ENCODE data around the gene SP3. TPM values are rescaled to one million over a fixed set of nuclear protein-coding genes. Genes with fewer than 3 reads are reported as not detected.

SP3 gene
- total and polyA plus RNA-seq, 4 donors, result 14.5 to 183 (median 55.2) TPM

GRCh38 chr2:173963323-173963816, 1.8 kb downstream of the SP3 start:
- H3K9me3 ChIP-seq (ENCODE audit: control insufficient read depth in 4 of 4, insufficient read depth in 3 of 4, low read length in 3 of 4), result peaks cover 0 to 3% (median under 1%) of the 10 kb centered on the region in 4 donors

GRCh38 chr2:173962583-173963110, 2.5 kb downstream of the SP3 start:
- peaks cover 0 to 32% (median 10%) of the 10 kb centered on the region in 5 donors for H3K4me1 ChIP-seq (ENCODE audit: control insufficient read depth in 5 of 5, insufficient read depth in 5 of 5, low read length in 5 of 5)
- H3K36me3 ChIP-seq (ENCODE audit: control insufficient read depth in 4 of 4, insufficient read depth in 4 of 4, low read length in 4 of 4), result peaks cover 0 to 11% (median 5%) of the 10 kb centered on the region in 4 donors
- peak overlapping the region in 1 of 2 donors; percentile 89 for H3K9ac ChIP-seq (ENCODE audit: insufficient read depth in 1 of 2, low read length in 2 of 2)
- no peak for ATAC-seq (ENCODE audit: insufficient read depth, low FRiP score)
- H3K27me3 ChIP-seq (ENCODE audit: control insufficient read depth in 3 of 3, insufficient read depth in 3 of 3, low read length in 2 of 3), result no peaks in the 10 kb centered on the region
- H3K4me3 ChIP-seq, result no peak overlapping the region
- peak overlapping the region in 1 of 2 donors; percentile 100 for H3K27ac ChIP-seq (ENCODE audit: low read depth in 1 of 2, low read length in 1 of 2)
- H3K9me3 ChIP-seq (ENCODE audit: control insufficient read depth in 4 of 4, insufficient read depth in 3 of 4, low read length in 3 of 4), result peaks cover 0 to 3% (median under 1%) of the 10 kb centered on the region in 4 donors
- DNase-seq, result peak in 2 of 3 donors; percentile 15 to 33
- WGBS, 2 donors, result 22% methylated on average over 4 of the region's 4 CpGs
- no peak for TF ChIP-seq CTCF (IDR thresholded peaks at IDR 0.05; ENCODE audit: control extremely low read depth, extremely low read depth)

More at GRCh38 chr2:173963323-173963816, 1.8 kb downstream of the SP3 start:
- ATAC-seq (ENCODE audit: insufficient read depth, low FRiP score) (no peak), DNase-seq (peak; percentile 74 to 90 (median 87))
- Histone ChIP-seq H3K4me3 (peak overlapping the region; percentile 85), H3K9ac (ENCODE audit: insufficient read depth in 1 of 2, low read length in 2 of 2) (peak overlapping the region in 1 of 2 donors; percentile 89), H3K27me3 (ENCODE audit: control insufficient read depth in 3 of 3, insufficient read depth in 3 of 3, low read length in 2 of 3) (no peaks in the 10 kb centered on the region), H3K4me1 (ENCODE audit: control insufficient read depth in 5 of 5, insufficient read depth in 5 of 5, low read length in 5 of 5) (peaks cover 0 to 28% (median 10%) of the 10 kb centered on the region in 5 donors), H3K27ac (ENCODE audit: low read depth in 1 of 2, low read length in 1 of 2) (peak overlapping the region; percentile 100), H3K36me3 (ENCODE audit: control insufficient read depth in 4 of 4, insufficient read depth in 4 of 4, low read length in 4 of 4) (peaks cover 0 to 11% (median 5%) of the 10 kb centered on the region in 4 donors)
- no peak for TF ChIP-seq CTCF (IDR thresholded peaks at IDR 0.05; ENCODE audit: control extremely low read depth, extremely low read depth)
- WGBS, 2 donors, result 0 to 1% methylated on average over 42 to 44 of the region's 44 CpGs

- peaks cover 0 to 38% (median 11%) of the 10 kb centered on the region in 5 donors for H3K4me1 ChIP-seq (ENCODE audit: control insufficient read depth in 5 of 5, insufficient read depth in 5 of 5, low read length in 5 of 5)
- H3K27ac ChIP-seq (ENCODE audit: low read depth in 1 of 2, low read length in 1 of 2), result no peak overlapping the region
- no peaks in the 10 kb centered on the region for H3K27me3 ChIP-seq (ENCODE audit: control insufficient read depth in 3 of 3, insufficient read depth in 3 of 3, low read length in 2 of 3)
- H3K9ac ChIP-seq (ENCODE audit: insufficient read depth in 1 of 2, low read length in 2 of 2), result peak overlapping the region in 1 of 2 donors; percentile 89
- no peak overlapping the region for H3K4me3 ChIP-seq
- no peak for TF ChIP-seq CTCF (IDR thresholded peaks at IDR 0.05; ENCODE audit: control extremely low read depth, extremely low read depth)
- peaks cover 0 to 11% (median 5%) of the 10 kb centered on the region in 4 donors for H3K36me3 ChIP-seq (ENCODE audit: control insufficient read depth in 4 of 4, insufficient read depth in 4 of 4, low read length in 4 of 4)
- 13 to 40% methylated on average over 1 of the region's 1 CpG for WGBS, 2 donors
- no peak for ATAC-seq (ENCODE audit: insufficient read depth, low FRiP score)
- peaks cover 0 to 3% (median under 1%) of the 10 kb centered on the region in 4 donors for H3K9me3 ChIP-seq (ENCODE audit: control insufficient read depth in 4 of 4, insufficient read depth in 3 of 4, low read length in 3 of 4)
- peak in 2 of 3 donors; percentile 40 to 54 for DNase-seq
Observed at GRCh38 chr2:173962031-173962430, 3.1 kb downstream of the SP3 start.
